ENCODE results near the gene ADORA2A.

- TF ChIP-seq CTCF (IDR thresholded peaks at IDR 0.05), result no peak
- no peak for TF ChIP-seq POLR2AphosphoS5 (IDR thresholded peaks at IDR 0.05)
Measured at GRCh38 chr22:24409707-24410106, 17.7 kb upstream of the ADORA2A start.
